ENCODE data around the gene RTN4RL2. TPM values are rescaled to one million over a fixed set of nuclear protein-coding genes. Genes with fewer than 3 reads are reported as not detected.

The RTN4RL2 gene
- polyA plus RNA-seq, 3 donors, result 0.40 to 0.53 (median 0.44) TPM

DNA sequence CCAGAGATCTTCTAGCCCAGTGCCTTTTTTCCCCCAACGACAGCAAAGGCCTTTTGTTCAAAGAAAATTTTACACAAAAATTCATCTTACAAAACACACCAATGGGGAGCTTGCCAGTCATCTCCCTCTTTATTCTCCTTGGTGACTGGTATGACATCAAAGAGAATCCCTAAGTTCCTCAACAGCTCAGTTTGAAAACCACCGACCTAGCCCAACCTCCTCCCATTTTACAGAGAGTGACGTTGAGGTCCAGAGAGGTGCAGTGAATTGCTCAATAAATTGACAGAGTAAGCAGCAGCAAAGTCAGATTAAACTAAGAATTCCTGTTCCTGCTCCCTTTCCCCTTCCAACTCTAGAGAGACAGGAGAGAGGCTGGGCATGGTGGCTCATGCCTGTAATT is 41.2 kb upstream of the RTN4RL2 start:
- peaks cover 6 to 13% of the 10 kb centered on the region in 2 donors for H3K4me1 ChIP-seq (ENCODE audit: control insufficient read depth in 1 of 2, insufficient read depth in 2 of 2, low read length in 2 of 2)
- H3K9me3 ChIP-seq (replicated peaks in 1 of 2; ENCODE audit: control insufficient read depth in 1 of 2, insufficient read depth in 1 of 2, low read length in 2 of 2), result no peaks in the 10 kb centered on the region
- peaks cover 0 to 2% (median 0%) of the 10 kb centered on the region in 7 donors for H3K9me3 Mint-ChIP-seq
- H3K4me3 Mint-ChIP-seq, result no peak overlapping the region
- peaks cover 87 to 99% of the 10 kb centered on the region in 2 donors for H3K36me3 Mint-ChIP-seq
- H3K4me3 ChIP-seq (replicated peaks in 1 of 3; ENCODE audit: low read depth in 2 of 3, low read length in 3 of 3), result no peak overlapping the region
- H3K4me2 ChIP-seq (replicated peaks; ENCODE audit: extremely low read depth, low read length, poor library complexity, severe bottlenecking), result no peak overlapping the region
- no peaks in the 10 kb centered on the region for H3K27me3 Mint-ChIP-seq (ENCODE audit: low read depth in 3 of 3)
- H3K9ac ChIP-seq (ENCODE audit: insufficient read depth, low read length, poor library complexity, severe bottlenecking), result no peak overlapping the region
- intact Hi-C loops (cut with micrococcal nuclease), result no loop called here
- peak overlapping the region in 5 of 7 donors; percentile 59 to 86 (median 80) for H3K27ac Mint-ChIP-seq
- peaks cover 89% of the 10 kb centered on the region for H3K79me2 ChIP-seq (ENCODE audit: insufficient read depth, low read length)
- H4K20me1 ChIP-seq (ENCODE audit: insufficient read depth, low read length), result peaks cover 93% of the 10 kb centered on the region
- peaks cover 25% of the 10 kb centered on the region for H3K4me1 Mint-ChIP-seq
- TF ChIP-seq, protein P1, sequence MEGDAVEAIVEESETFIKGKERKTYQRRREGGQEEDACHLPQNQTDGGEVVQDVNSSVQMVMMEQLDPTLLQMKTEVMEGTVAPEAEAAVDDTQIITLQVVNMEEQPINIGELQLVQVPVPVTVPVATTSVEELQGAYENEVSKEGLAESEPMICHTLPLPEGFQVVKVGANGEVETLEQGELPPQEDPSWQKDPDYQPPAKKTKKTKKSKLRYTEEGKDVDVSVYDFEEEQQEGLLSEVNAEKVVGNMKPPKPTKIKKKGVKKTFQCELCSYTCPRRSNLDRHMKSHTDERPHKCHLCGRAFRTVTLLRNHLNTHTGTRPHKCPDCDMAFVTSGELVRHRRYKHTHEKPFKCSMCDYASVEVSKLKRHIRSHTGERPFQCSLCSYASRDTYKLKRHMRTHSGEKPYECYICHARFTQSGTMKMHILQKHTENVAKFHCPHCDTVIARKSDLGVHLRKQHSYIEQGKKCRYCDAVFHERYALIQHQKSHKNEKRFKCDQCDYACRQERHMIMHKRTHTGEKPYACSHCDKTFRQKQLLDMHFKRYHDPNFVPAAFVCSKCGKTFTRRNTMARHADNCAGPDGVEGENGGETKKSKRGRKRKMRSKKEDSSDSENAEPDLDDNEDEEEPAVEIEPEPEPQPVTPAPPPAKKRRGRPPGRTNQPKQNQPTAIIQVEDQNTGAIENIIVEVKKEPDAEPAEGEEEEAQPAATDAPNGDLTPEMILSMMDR (IDR thresholded peaks at IDR 0.05), result no peak
- H3K27ac ChIP-seq (ENCODE audit: low read depth in 1 of 2, low read length in 2 of 2), result peak overlapping the region in 1 of 2 donors; percentile 66
- H2AFZ ChIP-seq (ENCODE audit: insufficient read depth, low read depth, low read length, poor library complexity, severe bottlenecking), result no peak overlapping the region
- H3K36me3 ChIP-seq (replicated peaks in 1 of 2; ENCODE audit: control insufficient read depth in 1 of 2, insufficient read depth in 2 of 2, low read length in 2 of 2), result peaks cover 84 to 100% of the 10 kb centered on the region in 2 donors
- WGBS (ENCODE audit: insufficient coverage), result 93% methylated on average over 1 of the region's 3 CpGs
- no peaks in the 10 kb centered on the region for H3K27me3 ChIP-seq (ENCODE audit: control insufficient read depth in 2 of 2, insufficient read depth in 2 of 2, low read length in 2 of 2)
- DNase-seq, result no peak

DNA sequence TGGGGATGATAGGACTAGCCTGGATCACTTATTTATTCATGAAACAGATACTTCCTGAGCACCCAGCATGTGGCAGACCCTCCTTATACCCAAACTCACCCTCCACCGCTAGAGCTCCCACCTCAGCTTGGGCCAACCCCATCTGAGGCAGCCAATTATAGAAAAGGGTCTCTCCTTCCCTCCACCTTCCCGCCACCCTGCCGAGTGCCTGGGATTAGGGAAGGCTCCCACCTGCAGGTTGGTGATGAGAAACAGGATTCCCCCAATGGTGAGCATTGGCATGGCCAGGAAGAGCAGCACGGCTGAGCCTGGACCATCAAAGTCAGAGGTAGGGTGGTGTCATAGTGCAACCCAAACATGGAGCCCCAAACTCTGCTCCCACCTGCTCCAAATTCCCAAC is 39.3 kb upstream of the RTN4RL2 start:
- no CpG with 5 or more reads among the region's 4 CpGs for WGBS (ENCODE audit: insufficient coverage)

More for the DNA sequence above, 39.3 kb upstream of the RTN4RL2 start:
- peaks cover 97% of the 10 kb centered on the region for H3K79me2 ChIP-seq (ENCODE audit: insufficient read depth, low read length)
- no peak overlapping the region for H3K4me3 ChIP-seq (replicated peaks in 1 of 3; ENCODE audit: low read depth in 2 of 3, low read length in 3 of 3)
- intact Hi-C loops (cut with micrococcal nuclease), result no loop called here
- no peak overlapping the region for H3K4me3 Mint-ChIP-seq
- peaks cover 69 to 83% of the 10 kb centered on the region in 2 donors for H3K36me3 ChIP-seq (replicated peaks in 1 of 2; ENCODE audit: control insufficient read depth in 1 of 2, insufficient read depth in 2 of 2, low read length in 2 of 2)
- H3K27me3 Mint-ChIP-seq (ENCODE audit: low read depth in 3 of 3), result peaks cover 0 to 2% (median 0%) of the 10 kb centered on the region in 3 donors
- peak overlapping the region in 1 of 2 donors; percentile 66 for H3K27ac ChIP-seq (ENCODE audit: low read depth in 1 of 2, low read length in 2 of 2)
- H3K27ac Mint-ChIP-seq, result peak overlapping the region in 6 of 7 donors; percentile 13 to 99 (median 70)
- peaks cover 79% of the 10 kb centered on the region for H4K20me1 ChIP-seq (ENCODE audit: insufficient read depth, low read length)
- TF ChIP-seq, protein P1 (IDR thresholded peaks at IDR 0.05), result no peak
- no peaks in the 10 kb centered on the region for H3K27me3 ChIP-seq (ENCODE audit: control insufficient read depth in 2 of 2, insufficient read depth in 2 of 2, low read length in 2 of 2)
- peaks cover 25 to 32% of the 10 kb centered on the region in 2 donors for H3K4me1 ChIP-seq (ENCODE audit: control insufficient read depth in 1 of 2, insufficient read depth in 2 of 2, low read length in 2 of 2)
- H3K36me3 Mint-ChIP-seq, result peaks cover 77 to 88% of the 10 kb centered on the region in 2 donors
- H3K9me3 ChIP-seq (replicated peaks in 1 of 2; ENCODE audit: control insufficient read depth in 1 of 2, insufficient read depth in 1 of 2, low read length in 2 of 2), result no peaks in the 10 kb centered on the region
- H3K9me3 Mint-ChIP-seq, result peaks cover 0 to 2% (median 0%) of the 10 kb centered on the region in 7 donors
- peaks cover 43% of the 10 kb centered on the region for H3K4me1 Mint-ChIP-seq
- H3K9ac ChIP-seq (ENCODE audit: insufficient read depth, low read length, poor library complexity, severe bottlenecking), result no peak overlapping the region
- DNase-seq, result no peak
- H3K4me2 ChIP-seq (replicated peaks; ENCODE audit: extremely low read depth, low read length, poor library complexity, severe bottlenecking), result no peak overlapping the region
- no peak overlapping the region for H2AFZ ChIP-seq (ENCODE audit: insufficient read depth, low read depth, low read length, poor library complexity, severe bottlenecking)

Measured in CD14-positive monocyte (primary cell).